ENCODE results near the gene POTEF.
"Not testable (repeated sequence)": the region's sequence is repeated elsewhere in the genome, so short reads cannot be mapped to it uniquely, and the experiment has no call there.

The POTEF gene

GRCh38 chr2:130142396-130143265 is 13.6 kb upstream of the POTEF start:
- H3K4me3 ChIP-seq (ENCODE audit: low read depth, low read length); DNase-seq (ENCODE audit: low read depth, low spot score); in situ Hi-C loops (cut with HindIII; ENCODE audit: low sequenced_read_pairs): not testable (repeated sequence)

- in situ Hi-C loops (cut with HindIII; ENCODE audit: low sequenced_read_pairs); H3K4me3 ChIP-seq (ENCODE audit: low read depth, low read length); DNase-seq (ENCODE audit: low read depth, low spot score): not testable (repeated sequence)
These were observed 12.8 kb upstream of the POTEF start for GRCh38 chr2:130141645-130142370.

- DNase-seq (ENCODE audit: low read depth, low spot score); H3K4me3 ChIP-seq (ENCODE audit: low read depth, low read length); in situ Hi-C loops (cut with HindIII; ENCODE audit: low sequenced_read_pairs): not testable (repeated sequence)
These were observed 12.0 kb upstream of the POTEF start for GRCh38 chr2:130141002-130141401.

- H3K4me3 ChIP-seq (ENCODE audit: low read depth, low read length); in situ Hi-C loops (cut with HindIII; ENCODE audit: low sequenced_read_pairs); DNase-seq (ENCODE audit: low read depth, low spot score): not testable (repeated sequence)
These were observed 11.5 kb upstream of the POTEF start for GRCh38 chr2:130140516-130140915.

GRCh38 chr2:130139331-130140280 is 10.6 kb upstream of the POTEF start:
- in situ Hi-C loops (cut with HindIII; ENCODE audit: low sequenced_read_pairs); H3K4me3 ChIP-seq (ENCODE audit: low read depth, low read length); DNase-seq (ENCODE audit: low read depth, low spot score): not testable (repeated sequence)

GRCh38 chr2:130138841-130139251 is 9.8 kb upstream of the POTEF start:
- H3K4me3 ChIP-seq (ENCODE audit: low read depth, low read length); DNase-seq (ENCODE audit: low read depth, low spot score); in situ Hi-C loops (cut with HindIII; ENCODE audit: low sequenced_read_pairs): not testable (repeated sequence)

DNA sequence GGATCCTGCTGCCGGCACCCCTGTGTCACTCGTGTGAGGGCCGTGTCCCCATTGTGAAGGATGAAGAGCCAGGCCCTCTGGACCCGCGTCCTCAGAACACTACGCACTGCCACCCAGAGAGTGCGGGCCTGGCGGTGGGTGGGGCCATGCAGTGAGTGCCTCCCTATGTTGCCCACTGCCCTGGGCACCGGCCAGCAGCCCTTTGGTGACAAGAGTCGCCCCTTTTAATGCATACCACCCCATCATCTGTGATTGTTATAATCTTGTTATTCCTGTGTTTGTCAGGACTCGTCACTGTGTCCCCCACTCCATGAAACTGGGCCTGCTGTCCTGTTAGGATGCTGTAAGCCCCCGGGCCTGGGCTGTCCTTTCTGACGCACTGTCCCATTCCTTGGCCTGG is 9.3 kb upstream of the POTEF start:
- DNase-seq (ENCODE audit: low read depth, low spot score); in situ Hi-C loops (cut with HindIII; ENCODE audit: low sequenced_read_pairs); H3K4me3 ChIP-seq (ENCODE audit: low read depth, low read length): not testable (repeated sequence)

- H3K4me3 ChIP-seq (ENCODE audit: low read depth, low read length); DNase-seq (ENCODE audit: low read depth, low spot score); in situ Hi-C loops (cut with HindIII; ENCODE audit: low sequenced_read_pairs): not testable (repeated sequence)
These were observed 8.1 kb upstream of the POTEF start for GRCh38 chr2:130137118-130137517.

DNA sequence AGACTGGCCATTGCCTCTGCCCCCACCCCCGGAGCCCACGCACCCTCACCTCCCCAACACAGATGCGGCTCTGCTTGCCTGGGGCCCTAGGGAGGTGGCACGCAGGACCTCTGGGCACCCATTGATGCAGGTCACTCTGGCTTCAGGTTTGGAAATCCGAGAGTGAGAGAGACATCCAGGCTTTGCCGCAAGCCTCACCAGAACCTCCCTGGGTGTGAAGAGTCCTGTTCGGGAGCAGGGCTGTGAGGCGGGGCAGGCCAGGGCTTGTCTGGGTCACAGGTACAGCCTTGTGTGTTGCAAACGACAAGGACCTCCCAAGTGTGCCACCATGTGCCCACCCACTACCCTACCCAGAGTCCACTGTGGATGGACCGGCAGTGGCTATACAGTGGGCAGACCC is 7.5 kb upstream of the POTEF start:
- DNase-seq (ENCODE audit: low read depth, low spot score); in situ Hi-C loops (cut with HindIII; ENCODE audit: low sequenced_read_pairs); H3K4me3 ChIP-seq (ENCODE audit: low read depth, low read length): not testable (repeated sequence)

DNA sequence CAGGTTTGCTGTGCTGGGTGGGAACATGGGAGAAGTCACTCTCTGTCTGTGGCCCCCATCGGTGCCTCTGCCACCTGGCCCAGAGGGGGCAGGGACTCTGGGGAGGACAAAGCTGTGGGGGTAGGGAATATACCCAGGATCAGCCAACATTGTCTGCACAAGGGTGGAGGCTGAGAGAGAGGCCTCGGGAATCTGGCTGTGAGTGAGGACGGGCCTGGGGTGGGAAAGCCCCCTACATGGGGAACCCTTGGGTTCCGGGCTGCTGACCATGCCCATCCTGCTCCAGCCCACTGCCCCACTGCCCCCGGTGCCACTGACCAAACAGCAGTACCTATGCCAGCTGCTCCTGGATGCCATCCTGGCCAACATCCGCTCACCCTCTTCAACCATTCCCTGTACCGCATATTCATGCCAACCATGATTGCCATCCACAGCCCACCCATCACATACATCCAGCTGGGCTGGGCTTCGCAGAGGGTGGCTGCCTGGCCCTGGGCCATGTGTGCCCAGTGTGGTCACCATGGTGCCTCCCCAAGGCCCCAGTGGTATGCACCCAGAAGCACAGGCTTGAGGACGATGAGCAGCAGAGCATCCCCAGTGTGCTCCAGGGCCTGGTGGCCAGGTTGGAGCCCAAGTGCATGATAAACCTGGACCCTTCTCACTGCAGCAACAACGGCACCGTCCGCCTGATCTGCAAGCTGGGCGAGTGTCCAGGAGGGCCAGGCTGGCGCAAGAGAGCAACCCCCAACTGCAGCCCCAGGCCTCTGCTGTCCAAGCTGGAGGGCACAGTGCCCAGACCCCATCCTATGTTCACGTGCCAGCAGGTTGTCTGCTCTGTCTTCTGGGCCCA is 6.9 kb upstream of the POTEF start:
- H3K4me3 ChIP-seq (ENCODE audit: low read depth, low read length) = no peak overlapping the region
- no peak for TF ChIP-seq CTCF (IDR thresholded peaks at IDR 0.05; ENCODE audit: low read depth, low read length)
- DNase-seq (ENCODE audit: low read depth, low spot score) = no peak
- in situ Hi-C loops (cut with HindIII; ENCODE audit: low sequenced_read_pairs) = no loop called here

GRCh38 chr2:130128464-130128863 is 558 bp downstream of the POTEF start:
- DNase-seq (ENCODE audit: low read depth, low spot score); H3K4me3 ChIP-seq (ENCODE audit: low read depth, low read length); in situ Hi-C loops (cut with HindIII; ENCODE audit: low sequenced_read_pairs): not testable (repeated sequence)

GRCh38 chr2:130127726-130128125 is 1.3 kb downstream of the POTEF start:
- in situ Hi-C loops (cut with HindIII; ENCODE audit: low sequenced_read_pairs); DNase-seq (ENCODE audit: low read depth, low spot score); H3K4me3 ChIP-seq (ENCODE audit: low read depth, low read length): not testable (repeated sequence)

GRCh38 chr2:130120924-130121323 is 8.1 kb downstream of the POTEF start:
- in situ Hi-C loops (cut with HindIII; ENCODE audit: low sequenced_read_pairs); DNase-seq (ENCODE audit: low read depth, low spot score): not testable (repeated sequence)

DNA sequence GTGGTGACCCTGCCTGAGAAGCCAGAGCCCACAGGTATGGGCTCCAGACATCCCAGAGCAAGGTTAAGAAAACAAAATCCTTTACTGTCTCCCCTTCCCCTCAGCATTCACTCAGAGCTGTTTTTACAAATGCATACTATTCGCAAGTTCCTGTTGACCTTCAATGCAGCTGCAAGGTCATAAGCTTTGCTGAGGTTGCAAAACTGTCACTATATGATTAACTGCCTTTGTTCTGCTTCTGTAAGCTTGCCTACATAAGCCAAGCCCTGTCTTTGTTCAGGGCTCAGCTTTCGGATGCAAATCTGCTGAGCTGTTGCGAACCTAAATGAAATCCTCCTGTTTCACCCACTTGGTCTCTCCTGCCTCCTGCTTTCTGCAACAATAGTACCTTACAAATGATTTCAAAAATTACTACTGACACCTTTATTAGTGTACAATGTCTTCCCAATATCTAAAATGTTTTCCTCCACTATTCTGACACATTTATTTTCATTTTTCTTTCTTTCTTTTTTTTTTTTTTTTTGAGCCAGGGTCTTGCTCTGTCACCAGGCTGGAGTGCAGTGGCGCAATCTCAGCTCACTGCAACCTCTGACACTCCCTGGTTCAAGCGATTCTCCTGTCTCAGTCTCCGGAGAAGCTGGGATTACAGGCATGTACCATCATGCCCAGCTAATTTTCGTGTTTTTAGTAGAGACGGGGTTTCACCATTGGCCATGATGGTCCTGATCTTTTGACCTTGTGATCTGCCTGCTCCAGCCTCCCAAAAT is 26.2 kb downstream of the POTEF start:
- H3K4me3 ChIP-seq (ENCODE audit: low read depth, low read length); DNase-seq (ENCODE audit: low read depth, low spot score); in situ Hi-C loops (cut with HindIII; ENCODE audit: low sequenced_read_pairs): not testable (repeated sequence)

More at GRCh38 chr2:130120924-130121323, 8.1 kb downstream of the POTEF start:
- not testable (repeated sequence) for H3K4me3 ChIP-seq (ENCODE audit: low read depth, low read length)
